Peyer's patch (tissue), 4 donors: ENCODE measurements around the gene DMD. TPM values are rescaled to one million over a fixed set of nuclear protein-coding genes. Genes with fewer than 3 reads are reported as not detected.

Source experiments
- DNase-seq, 3 donors: peaks; one replicate each; pipeline ENCODE4 v3.0.0-alpha.2; 2017 to 2019
- H3K27ac ChIP-seq, 4 donors: fragments of 200-600 bp; sonication (generic); one replicate each; pipeline ENCODE4 v1.5.1; 2016 to 2019
- H3K27me3 ChIP-seq, 2 donors: fragments of 200-600 bp; sonication (generic); one replicate each; pipeline ENCODE4 v1.5.1; 2019
- H3K36me3 ChIP-seq, 3 donors: fragments of 200-600 bp; sonication (generic); one replicate each; pipeline ENCODE4 v1.5.1; 2016 to 2019
- H3K4me1 ChIP-seq, 4 donors: fragments of 200-600 bp; sonication (generic); one replicate each; pipeline ENCODE4 v1.5.1; 2016 to 2019
- H3K4me3 ChIP-seq, 4 donors: fragments of 200-600 bp; sonication (generic); 1 replicate in 3 of 4; 2 replicates in 1 of 4; pipeline ENCODE4 v1.5.1; 2016 to 2019; ENCODE audit warnings: mild to moderate bottlenecking in 1 of 4
- H3K9me3 ChIP-seq, 4 donors: fragments of 200-600 bp; sonication (generic); one replicate each; pipeline ENCODE4 v1.5.1; 2016 to 2019; ENCODE audit warnings: mild to moderate bottlenecking in 1 of 4
- POLR2A ChIP-seq, 2 donors: fragments of 450-650 bp; IDR thresholded peaks; one replicate each; pipeline ENCODE4 v1.5.1; 2017; ENCODE audit warnings: antibody characterized with exemption in 2 of 2, mild to moderate bottlenecking in 2 of 2, moderate library complexity in 2 of 2
- total RNA-seq, 4 donors: library from RNA; depleted of rRNA; stranded (reverse); fragments of >200 nt; gene quantifications; one replicate each; pipeline ENCODE4 v1.1.0, GENCODE V29; 2016
- TF ChIP-seq, protein P1 (sequence below), 6 experiments: fragments of 450-650 bp in 4 of 6; fragments of 200-600 bp in 2 of 6; sonication (generic) in 1 of 6; IDR thresholded peaks; one replicate each; pipeline ENCODE4 v1.5.1; 2017 to 2019; ENCODE audit warnings: antibody characterized with exemption in 6 of 6, mild to moderate bottlenecking in 3 of 6, moderate library complexity in 1 of 6

The DMD gene
- total RNA-seq, 4 donors from 2014 or later: 15.8 to 109 (median 19.1) TPM

DNA sequence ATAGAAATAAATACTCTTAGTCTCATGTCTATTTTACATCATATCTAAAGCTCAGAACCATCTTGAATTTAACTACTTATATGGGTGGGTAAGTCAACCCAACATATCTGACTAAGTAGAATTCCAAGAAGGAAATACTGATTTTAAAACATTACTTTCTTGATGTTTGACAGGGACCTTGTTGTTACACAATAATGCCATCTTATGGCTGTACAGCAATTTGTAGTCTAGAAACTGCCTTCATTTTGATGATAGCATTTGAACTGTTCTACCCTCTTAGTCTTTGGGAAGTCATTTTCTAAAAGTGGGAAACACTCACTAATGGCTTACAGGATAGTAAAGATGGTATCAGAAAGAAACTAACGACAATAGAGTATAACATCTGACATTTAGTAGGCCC lies 929.5 kb downstream of the DMD start:
- Histone ChIP-seq H3K27me3 (no peaks in the 10 kb centered on the region), H3K9me3 (no peaks in the 10 kb centered on the region), H3K4me3 (no peak overlapping the region), H3K27ac (no peak overlapping the region), H3K4me1 (no peaks in the 10 kb centered on the region), H3K36me3 (no peaks in the 10 kb centered on the region)
- TF ChIP-seq, protein P1, sequence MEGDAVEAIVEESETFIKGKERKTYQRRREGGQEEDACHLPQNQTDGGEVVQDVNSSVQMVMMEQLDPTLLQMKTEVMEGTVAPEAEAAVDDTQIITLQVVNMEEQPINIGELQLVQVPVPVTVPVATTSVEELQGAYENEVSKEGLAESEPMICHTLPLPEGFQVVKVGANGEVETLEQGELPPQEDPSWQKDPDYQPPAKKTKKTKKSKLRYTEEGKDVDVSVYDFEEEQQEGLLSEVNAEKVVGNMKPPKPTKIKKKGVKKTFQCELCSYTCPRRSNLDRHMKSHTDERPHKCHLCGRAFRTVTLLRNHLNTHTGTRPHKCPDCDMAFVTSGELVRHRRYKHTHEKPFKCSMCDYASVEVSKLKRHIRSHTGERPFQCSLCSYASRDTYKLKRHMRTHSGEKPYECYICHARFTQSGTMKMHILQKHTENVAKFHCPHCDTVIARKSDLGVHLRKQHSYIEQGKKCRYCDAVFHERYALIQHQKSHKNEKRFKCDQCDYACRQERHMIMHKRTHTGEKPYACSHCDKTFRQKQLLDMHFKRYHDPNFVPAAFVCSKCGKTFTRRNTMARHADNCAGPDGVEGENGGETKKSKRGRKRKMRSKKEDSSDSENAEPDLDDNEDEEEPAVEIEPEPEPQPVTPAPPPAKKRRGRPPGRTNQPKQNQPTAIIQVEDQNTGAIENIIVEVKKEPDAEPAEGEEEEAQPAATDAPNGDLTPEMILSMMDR (IDR thresholded peaks at IDR 0.05): no peak
- no peak for TF ChIP-seq POLR2A (IDR thresholded peaks at IDR 0.05)
- DNase-seq: no peak

DNA sequence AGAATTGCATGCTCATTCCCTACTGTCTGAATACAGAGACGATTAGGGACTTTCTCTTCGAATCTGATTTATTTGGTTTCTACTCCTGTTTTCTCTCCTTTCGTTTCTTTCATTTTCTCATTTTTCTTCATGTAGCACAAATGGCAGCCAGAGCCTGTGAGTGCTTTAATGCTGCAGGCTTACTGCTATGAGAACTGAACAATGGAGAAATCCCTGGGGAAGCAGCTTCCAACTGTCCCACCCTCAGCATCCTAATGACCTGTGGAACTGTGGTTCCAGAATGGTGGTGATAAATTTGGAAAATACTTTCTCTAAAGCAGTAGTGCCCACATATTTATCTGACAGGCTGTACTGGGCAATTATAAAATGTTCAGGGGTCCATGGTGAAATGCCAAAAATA lies 930.4 kb downstream of the DMD start:
- H3K27ac ChIP-seq: no peak overlapping the region
- no peak overlapping the region for H3K4me3 ChIP-seq
- no peaks in the 10 kb centered on the region for H3K4me1 ChIP-seq
- no peaks in the 10 kb centered on the region for H3K27me3 ChIP-seq
- DNase-seq: no peak
- no peaks in the 10 kb centered on the region for H3K36me3 ChIP-seq
- TF ChIP-seq, protein P1 (IDR thresholded peaks at IDR 0.05): no peak
- TF ChIP-seq POLR2A (IDR thresholded peaks at IDR 0.05): no peak
- H3K9me3 ChIP-seq: no peaks in the 10 kb centered on the region

DNA sequence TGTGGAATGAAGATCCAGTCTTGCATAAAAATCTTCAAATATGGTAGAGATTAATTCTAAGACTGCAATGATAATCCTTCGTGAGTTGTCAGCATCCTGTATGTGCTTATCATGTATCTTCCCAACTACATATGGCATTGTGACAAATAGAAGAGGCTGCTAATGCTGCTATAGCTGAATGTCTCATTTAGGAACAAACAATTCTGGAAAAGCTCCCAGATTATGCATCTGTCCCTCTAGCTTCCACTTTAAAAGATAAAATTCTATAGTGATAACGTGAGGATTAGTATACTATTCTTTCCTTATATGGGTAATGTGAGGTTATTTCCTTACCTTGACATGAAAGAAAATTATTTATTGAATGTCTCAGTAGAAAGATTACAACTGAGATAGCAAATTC lies 930.9 kb downstream of the DMD start:
- Histone ChIP-seq H3K4me1 (no peaks in the 10 kb centered on the region), H3K36me3 (no peaks in the 10 kb centered on the region), H3K27me3 (no peaks in the 10 kb centered on the region), H3K27ac (no peak overlapping the region), H3K9me3 (no peaks in the 10 kb centered on the region), H3K4me3 (no peak overlapping the region)
- DNase-seq: no peak
- no peak for TF ChIP-seq POLR2A (IDR thresholded peaks at IDR 0.05)
- TF ChIP-seq, protein P1 (IDR thresholded peaks at IDR 0.05): no peak

DNA sequence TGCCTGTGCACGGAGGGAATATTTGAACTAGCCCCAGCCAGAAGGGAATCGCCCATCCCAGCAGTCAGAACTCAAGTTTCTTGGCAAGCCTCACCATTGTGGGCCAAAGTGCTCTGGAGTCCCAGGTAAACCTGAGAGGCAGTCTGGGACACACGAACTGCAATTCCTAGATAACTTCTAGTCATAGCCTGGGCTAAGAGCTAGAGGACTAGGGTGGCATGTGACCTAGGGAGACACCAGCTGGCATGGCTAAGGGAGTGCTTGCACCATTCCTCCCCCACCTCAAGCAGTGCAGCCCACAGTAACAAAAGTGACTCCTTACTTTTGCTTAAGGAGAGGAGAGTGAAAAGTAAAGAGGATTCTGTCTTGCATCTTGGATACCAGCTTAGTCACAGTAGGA lies 935.2 kb downstream of the DMD start:
- H3K4me1 ChIP-seq: no peaks in the 10 kb centered on the region
- no peaks in the 10 kb centered on the region for H3K9me3 ChIP-seq
- H3K27me3 ChIP-seq: no peaks in the 10 kb centered on the region
- no peaks in the 10 kb centered on the region for H3K36me3 ChIP-seq
- H3K4me3 ChIP-seq: no peak overlapping the region
- H3K27ac ChIP-seq: no peak overlapping the region
- DNase-seq: no peak
- TF ChIP-seq POLR2A (IDR thresholded peaks at IDR 0.05): no peak
- TF ChIP-seq, protein P1 (IDR thresholded peaks at IDR 0.05): no peak

DNA sequence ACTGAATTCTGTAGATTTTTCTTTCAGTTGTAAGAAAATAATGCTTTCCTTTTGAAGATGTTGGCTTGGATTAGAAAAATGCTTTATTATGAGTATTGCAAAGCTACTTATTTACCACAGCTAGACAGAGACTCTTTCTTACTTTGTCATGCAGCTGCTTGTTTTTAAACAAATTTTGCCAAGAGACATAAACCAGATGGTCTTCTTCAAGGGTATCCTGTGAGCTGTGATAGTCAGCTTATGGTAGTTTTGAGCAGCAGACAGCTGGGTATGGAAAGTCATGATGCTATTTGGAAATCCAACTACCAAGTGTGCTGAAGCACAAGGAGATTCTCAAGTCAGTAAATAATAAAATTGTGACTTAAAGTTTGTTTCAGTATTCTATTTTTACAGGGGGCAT lies 941.5 kb downstream of the DMD start:
- no peak for TF ChIP-seq POLR2A (IDR thresholded peaks at IDR 0.05)
- TF ChIP-seq, protein P1 (IDR thresholded peaks at IDR 0.05): no peak
- no peak for DNase-seq
- H3K27ac ChIP-seq: no peak overlapping the region

DNA sequence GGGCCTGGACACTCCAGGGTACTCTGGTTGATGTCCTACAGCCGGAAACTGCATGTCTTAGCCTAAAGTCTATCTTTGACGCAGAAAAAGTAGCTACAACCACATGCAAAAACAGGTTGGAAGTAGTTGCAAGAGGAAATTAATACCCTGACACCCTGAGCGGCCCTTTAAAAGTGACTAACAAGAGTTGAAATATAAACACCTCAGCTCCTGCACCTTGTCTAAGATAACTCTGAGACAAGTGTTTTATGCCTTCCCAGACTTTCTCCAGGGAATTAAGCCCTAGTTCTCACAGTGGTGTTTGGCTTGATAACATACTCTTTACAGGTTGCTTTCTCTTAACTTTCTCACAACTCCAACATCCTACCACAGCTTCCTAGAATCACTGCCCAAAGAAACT lies 943.1 kb downstream of the DMD start:
- no peak for DNase-seq
- Histone ChIP-seq H3K4me1 (no peaks in the 10 kb centered on the region), H3K9me3 (peaks cover 0 to 6% (median 0%) of the 10 kb centered on the region in 4 donors), H3K36me3 (no peaks in the 10 kb centered on the region), H3K4me3 (no peak overlapping the region), H3K27me3 (no peaks in the 10 kb centered on the region), H3K27ac (no peak overlapping the region)
- no peak for TF ChIP-seq POLR2A (IDR thresholded peaks at IDR 0.05)
- TF ChIP-seq, protein P1 (IDR thresholded peaks at IDR 0.05): no peak

More for the DNA sequence above, 941.5 kb downstream of the DMD start:
- Histone ChIP-seq H3K36me3 (no peaks in the 10 kb centered on the region), H3K4me1 (no peaks in the 10 kb centered on the region), H3K9me3 (peaks cover 0 to 6% (median 0%) of the 10 kb centered on the region in 4 donors), H3K4me3 (no peak overlapping the region), H3K27me3 (no peaks in the 10 kb centered on the region)
